Neural cell (in vitro differentiated cells): ENCODE data around the gene MACROH2A1. TPM values are rescaled to one million over a fixed set of nuclear protein-coding genes. Genes with fewer than 3 reads are reported as not detected.

Experiments used
- H2AFZ ChIP-seq: fragments of 200-600, 300-800 bp; sonication (generic), shearing (Covaris generic); 2 replicates; pipeline ENCODE4 v1.6.0; 2014; ENCODE audit warnings: low read depth, mild to moderate bottlenecking, antibody characterized with exemption, low read length, moderate library complexity
- H3F3A ChIP-seq: fragments of 200-600 bp; shearing (Covaris generic); 2 replicates; pipeline ENCODE4 v1.6.1; 2016; ENCODE audit warnings: mild to moderate bottlenecking, moderate library complexity, mixed read lengths, antibody characterized with exemption, low read length; ENCODE audit not compliant: insufficient read depth, poor library complexity, severe bottlenecking
- H3K27ac ChIP-seq: fragments of 200-600, 300-800 bp; sonication (generic), shearing (Covaris generic); 2 replicates; pipeline ENCODE4 v1.5.1; 2014; ENCODE audit warnings: mild to moderate bottlenecking, low read length, moderate library complexity
- H3K27me3 ChIP-seq: fragments of 300-800, 200-600 bp; sonication (generic), shearing (Covaris generic); 2 replicates; pipeline ENCODE4 v1.6.0; 2014; ENCODE audit warnings: mild to moderate bottlenecking, low read depth, low read length, moderate library complexity; ENCODE audit not compliant: insufficient read depth
- H3K36me3 ChIP-seq: fragments of 300-800, 200-600 bp; sonication (generic), shearing (Covaris generic); 2 replicates; pipeline ENCODE4 v1.5.1; 2014; ENCODE audit warnings: mild to moderate bottlenecking, antibody characterized with exemption, low read length, moderate library complexity; ENCODE audit not compliant: insufficient read depth
- H3K4me2 ChIP-seq: fragments of 300-800, 200-600 bp; sonication (generic), shearing (Covaris generic); 2 replicates; pipeline ENCODE4 v1.6.0; 2014; ENCODE audit warnings: mild to moderate bottlenecking, low read length
- H3K4me3 ChIP-seq: fragments of 300-800, 200-600 bp; sonication (generic), shearing (Covaris generic); 2 replicates; pipeline ENCODE4 v1.5.1; 2014; ENCODE audit warnings: mild to moderate bottlenecking, low read length, moderate library complexity
- H3K79me2 ChIP-seq: fragments of 200-600 bp; shearing (Covaris generic); replicated peaks from 2 replicates; pipeline ENCODE4 v1.6.0; 2014; ENCODE audit warnings: mild to moderate bottlenecking, low read length, moderate library complexity; ENCODE audit not compliant: insufficient read depth
- H3K9ac ChIP-seq: fragments of 300-800, 200-600 bp; sonication (generic), shearing (Covaris generic); 2 replicates; pipeline ENCODE4 v1.6.1; 2016; ENCODE audit warnings: mild to moderate bottlenecking, low read length, mixed read lengths
- H3K9me2 ChIP-seq: fragments of 200-600 bp; shearing (Covaris generic); 2 replicates; pipeline ENCODE4 v1.6.1; 2016; ENCODE audit warnings: mild to moderate bottlenecking, low read length, mixed read lengths; ENCODE audit not compliant: insufficient read depth
- H3K9me3 ChIP-seq: fragments of 200-600, 300-800 bp; sonication (generic), shearing (Covaris generic); 2 replicates; pipeline ENCODE4 v1.6.1; 2016; ENCODE audit warnings: mild to moderate bottlenecking, mixed run types, low read length, moderate library complexity, mixed read lengths
- H4K20me1 ChIP-seq: fragments of 200-600 bp; shearing (Covaris generic); 2 replicates; pipeline ENCODE4 v1.6.1; 2016; ENCODE audit warnings: mild to moderate bottlenecking, mixed run types; ENCODE audit not compliant: insufficient read depth
- CTCF ChIP-seq: fragments of 450-650 bp; IDR thresholded peaks from 2 replicates; pipeline ENCODE4 v1.5.1; 2014; ENCODE audit warnings: antibody characterized with exemption, mild to moderate bottlenecking, moderate library complexity; ENCODE audit not compliant: poor library complexity, severe bottlenecking
- EP300 ChIP-seq: fragments of 450-650 bp; conservative IDR thresholded peaks from 2 replicates; pipeline ENCODE4 v1.6.1; 2014; ENCODE audit warnings: antibody characterized with exemption, mild to moderate bottlenecking, moderate library complexity; ENCODE audit not compliant: poor library complexity, severe bottlenecking
- EZH2 ChIP-seq: fragments of 200-600, 300-800 bp; shearing (Covaris generic), sonication (generic); IDR thresholded peaks from 2 replicates; pipeline ENCODE4 v1.6.1; 2014; ENCODE audit warnings: antibody characterized with exemption, low read length, borderline replicate concordance, mild to moderate bottlenecking; ENCODE audit not compliant: insufficient read depth, poor library complexity, severe bottlenecking
- MXI1 ChIP-seq: fragments of 450-650 bp; conservative IDR thresholded peaks from 2 replicates; pipeline ENCODE4 v1.6.1; 2014; ENCODE audit warnings: antibody characterized with exemption, mild to moderate bottlenecking; ENCODE audit not compliant: poor library complexity, severe bottlenecking
- POLR2AphosphoS5 ChIP-seq: IDR thresholded peaks from 2 replicates; pipeline ENCODE4 v1.6.1; 2012
- RAD21 ChIP-seq: fragments of 450-650 bp; conservative IDR thresholded peaks from 2 replicates; pipeline ENCODE4 v1.6.1; 2014; ENCODE audit warnings: antibody characterized with exemption, mild to moderate bottlenecking, moderate library complexity
- SMC3 ChIP-seq: fragments of 450-650 bp; conservative IDR thresholded peaks from 2 replicates; pipeline ENCODE4 v1.6.1; 2014; ENCODE audit warnings: antibody characterized with exemption, mild to moderate bottlenecking, moderate library complexity; ENCODE audit not compliant: poor library complexity
- TAF1 ChIP-seq: IDR thresholded peaks from 2 replicates; pipeline ENCODE4 v1.6.1; 2012; ENCODE audit warnings: low read depth
- polyA plus RNA-seq: library from polyadenylated mRNA; depleted of rRNA; stranded (reverse); fragments of >200 nt; gene quantifications from 2 replicates; pipeline ENCODE4 v1.2.3, GENCODE V29; 2014
- TF ChIP-seq, protein P1 (sequence below): IDR thresholded peaks from 2 replicates; pipeline ENCODE4 v1.6.1; 2012; ENCODE audit warnings: borderline replicate concordance

The MACROH2A1 gene
- polyA plus RNA-seq, 1 donor from 2014 or later: 351 TPM

GRCh38 chr5:135428586-135428985, 29.6 kb upstream of the MACROH2A1 start:
- no peaks in the 10 kb centered on the region for H4K20me1 ChIP-seq
- no peak overlapping the region for H3K4me2 ChIP-seq
- H3K9me3 ChIP-seq: no peaks in the 10 kb centered on the region
- H3K79me2 ChIP-seq: no peaks in the 10 kb centered on the region
- no peaks in the 10 kb centered on the region for H3K9me2 ChIP-seq
- H3K27ac ChIP-seq: no peak overlapping the region
- no peaks in the 10 kb centered on the region for H3K27me3 ChIP-seq
- no peak overlapping the region for H3K9ac ChIP-seq
- no peak overlapping the region for H3K4me3 ChIP-seq
- H2AFZ ChIP-seq: no peak overlapping the region
- H3K36me3 ChIP-seq: no peaks in the 10 kb centered on the region
- H3F3A ChIP-seq: no peaks in the 10 kb centered on the region
- TF ChIP-seq RAD21 (no peak), TAF1 (no peak), EZH2 (no peak), SMC3 (no peak), EP300 (no peak), MXI1 (no peak), POLR2AphosphoS5 (no peak), CTCF (no peak)
- TF ChIP-seq, protein P1, sequence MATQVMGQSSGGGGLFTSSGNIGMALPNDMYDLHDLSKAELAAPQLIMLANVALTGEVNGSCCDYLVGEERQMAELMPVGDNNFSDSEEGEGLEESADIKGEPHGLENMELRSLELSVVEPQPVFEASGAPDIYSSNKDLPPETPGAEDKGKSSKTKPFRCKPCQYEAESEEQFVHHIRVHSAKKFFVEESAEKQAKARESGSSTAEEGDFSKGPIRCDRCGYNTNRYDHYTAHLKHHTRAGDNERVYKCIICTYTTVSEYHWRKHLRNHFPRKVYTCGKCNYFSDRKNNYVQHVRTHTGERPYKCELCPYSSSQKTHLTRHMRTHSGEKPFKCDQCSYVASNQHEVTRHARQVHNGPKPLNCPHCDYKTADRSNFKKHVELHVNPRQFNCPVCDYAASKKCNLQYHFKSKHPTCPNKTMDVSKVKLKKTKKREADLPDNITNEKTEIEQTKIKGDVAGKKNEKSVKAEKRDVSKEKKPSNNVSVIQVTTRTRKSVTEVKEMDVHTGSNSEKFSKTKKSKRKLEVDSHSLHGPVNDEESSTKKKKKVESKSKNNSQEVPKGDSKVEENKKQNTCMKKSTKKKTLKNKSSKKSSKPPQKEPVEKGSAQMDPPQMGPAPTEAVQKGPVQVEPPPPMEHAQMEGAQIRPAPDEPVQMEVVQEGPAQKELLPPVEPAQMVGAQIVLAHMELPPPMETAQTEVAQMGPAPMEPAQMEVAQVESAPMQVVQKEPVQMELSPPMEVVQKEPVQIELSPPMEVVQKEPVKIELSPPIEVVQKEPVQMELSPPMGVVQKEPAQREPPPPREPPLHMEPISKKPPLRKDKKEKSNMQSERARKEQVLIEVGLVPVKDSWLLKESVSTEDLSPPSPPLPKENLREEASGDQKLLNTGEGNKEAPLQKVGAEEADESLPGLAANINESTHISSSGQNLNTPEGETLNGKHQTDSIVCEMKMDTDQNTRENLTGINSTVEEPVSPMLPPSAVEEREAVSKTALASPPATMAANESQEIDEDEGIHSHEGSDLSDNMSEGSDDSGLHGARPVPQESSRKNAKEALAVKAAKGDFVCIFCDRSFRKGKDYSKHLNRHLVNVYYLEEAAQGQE: no peak

DNA sequence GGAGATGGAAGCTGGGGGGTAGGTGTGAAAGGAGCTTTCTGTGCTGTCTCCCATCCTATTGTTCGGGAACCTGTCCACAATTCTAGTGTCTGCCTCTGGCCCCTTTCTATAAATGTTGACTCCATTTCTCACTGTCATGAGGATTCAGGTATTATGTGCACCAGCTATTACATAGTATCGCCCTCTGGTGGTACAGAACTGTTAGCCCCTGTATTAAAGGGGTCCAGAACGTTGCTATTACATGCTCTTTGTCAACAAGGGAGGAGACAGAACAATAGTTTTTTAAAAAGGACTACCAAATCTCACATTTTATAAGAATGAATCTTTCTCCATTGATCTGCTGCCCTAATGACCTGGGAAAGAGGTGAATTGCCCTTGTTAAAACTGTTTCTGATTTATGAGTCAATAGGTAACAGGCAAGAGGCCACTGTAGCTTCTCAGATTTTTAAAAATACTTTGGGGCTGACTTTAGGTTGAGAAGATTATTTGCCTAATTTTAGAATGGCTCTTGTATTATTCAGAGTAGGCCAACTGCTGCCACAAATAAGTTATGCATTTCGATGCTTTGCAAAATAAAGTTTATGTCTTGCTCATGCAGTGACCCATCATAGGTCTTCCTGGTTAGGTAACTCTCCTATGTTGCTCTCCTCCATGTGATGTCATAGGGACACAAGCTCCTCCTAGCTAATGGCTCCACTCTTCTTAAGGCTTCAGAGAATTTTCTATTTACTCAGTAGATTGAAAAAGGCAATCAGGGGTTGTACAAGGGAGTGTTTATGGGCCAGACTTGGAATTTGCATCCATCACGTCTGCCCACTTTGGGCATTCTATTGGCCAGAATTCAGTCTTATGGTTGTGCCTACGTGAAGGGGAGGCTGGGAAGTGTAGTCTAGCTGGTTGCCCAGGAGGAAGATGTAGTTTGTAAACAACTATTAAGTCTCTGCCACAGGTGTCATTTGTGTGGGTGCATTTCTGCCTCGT, 27.4 kb upstream of the MACROH2A1 start:
- H4K20me1 ChIP-seq: no peaks in the 10 kb centered on the region
- no peaks in the 10 kb centered on the region for H3K9me3 ChIP-seq
- no peak overlapping the region for H3K27ac ChIP-seq
- no peak overlapping the region for H3K4me2 ChIP-seq
- H3F3A ChIP-seq: no peaks in the 10 kb centered on the region
- no peak overlapping the region for H3K4me3 ChIP-seq
- H3K9me2 ChIP-seq: no peaks in the 10 kb centered on the region
- no peak overlapping the region for H2AFZ ChIP-seq
- no peaks in the 10 kb centered on the region for H3K27me3 ChIP-seq
- H3K9ac ChIP-seq: no peak overlapping the region
- H3K79me2 ChIP-seq: no peaks in the 10 kb centered on the region
- TF ChIP-seq CTCF (peak; percentile 32), EP300 (no peak), MXI1 (no peak)
- no peaks in the 10 kb centered on the region for H3K36me3 ChIP-seq
